H54 (cell line): ENCODE data around the gene GLCE.

ENCODE experiments used
- DNase-seq: peaks from one replicate; pipeline ENCODE4 v3.0.0; 2011; ENCODE audit warnings: low spot score, mixed read lengths; ENCODE audit not compliant: insufficient read length
- FAIRE-seq: peaks from 3 replicates; lab custom pipeline; 2011; peaks lifted over from hg19 to GRCh38; lab: Jason Lieb, UNC
- POLR2A ChIP-seq: IDR thresholded peaks from 2 replicates; pipeline ENCODE4 v1.6.1; 2011; ENCODE audit warnings: low read depth, mild to moderate bottlenecking, low read length

The GLCE gene

DNA sequence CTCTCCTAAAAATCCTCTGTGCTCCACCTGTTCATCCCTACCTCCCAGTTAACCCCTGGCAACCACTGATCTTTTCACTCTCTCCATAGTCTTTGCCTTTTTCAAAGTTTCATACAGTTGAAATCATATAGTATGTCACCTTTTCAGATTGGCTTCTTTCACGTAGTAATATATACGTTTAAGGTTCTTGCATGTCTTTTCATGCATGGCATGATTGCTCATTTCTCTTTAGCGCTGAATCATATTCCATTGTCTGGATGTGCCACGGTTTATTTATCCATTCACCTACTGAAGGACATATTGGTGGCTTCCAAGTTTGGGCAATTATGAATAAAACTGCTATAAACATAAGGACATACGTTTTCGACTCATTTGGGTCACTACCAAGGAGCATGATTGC, 28.7 kb downstream of the GLCE start:
- DNase-seq (no peak), FAIRE-seq (no peak)
- no peak for TF ChIP-seq POLR2A

DNA sequence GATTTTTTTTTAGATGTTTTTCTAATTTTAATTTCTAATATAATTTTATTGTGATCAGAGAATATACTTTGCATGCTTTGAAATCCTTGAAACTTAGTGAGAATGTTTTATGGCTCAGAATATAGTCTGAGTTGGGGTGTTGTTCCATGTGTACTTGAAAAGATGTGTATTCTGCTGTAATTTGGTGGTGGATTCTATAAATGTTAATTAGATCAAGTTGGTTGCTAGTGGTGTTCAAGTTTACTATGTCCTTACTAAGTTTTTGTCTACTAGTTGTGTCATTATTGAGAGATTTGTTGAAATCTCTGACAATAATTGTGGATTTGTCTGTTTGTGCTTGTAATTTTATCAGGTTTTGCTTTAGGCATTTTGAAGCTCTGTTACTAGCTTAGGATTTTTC, 29.7 kb downstream of the GLCE start:
- FAIRE-seq = no peak
- no peak for DNase-seq
- TF ChIP-seq POLR2A = no peak

DNA sequence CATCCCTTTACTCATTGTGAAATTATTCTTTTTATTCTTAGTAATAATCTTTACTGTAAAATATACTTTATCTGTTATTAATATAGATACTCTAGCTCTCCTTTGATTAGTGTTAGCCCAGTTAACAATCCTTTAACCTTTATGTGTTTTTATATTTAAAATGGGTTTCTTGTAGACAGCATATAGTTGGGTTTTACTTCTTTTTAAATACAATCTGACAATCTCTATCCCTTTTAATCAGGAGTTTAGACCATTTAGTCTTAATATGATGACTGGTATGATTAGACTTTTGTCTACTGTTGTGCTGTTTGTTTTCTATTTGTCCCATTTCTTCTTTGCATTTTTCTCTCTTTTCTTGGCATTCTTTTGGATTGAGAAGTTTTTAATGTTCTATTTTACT, 30.1 kb downstream of the GLCE start:
- no peak for FAIRE-seq

DNA sequence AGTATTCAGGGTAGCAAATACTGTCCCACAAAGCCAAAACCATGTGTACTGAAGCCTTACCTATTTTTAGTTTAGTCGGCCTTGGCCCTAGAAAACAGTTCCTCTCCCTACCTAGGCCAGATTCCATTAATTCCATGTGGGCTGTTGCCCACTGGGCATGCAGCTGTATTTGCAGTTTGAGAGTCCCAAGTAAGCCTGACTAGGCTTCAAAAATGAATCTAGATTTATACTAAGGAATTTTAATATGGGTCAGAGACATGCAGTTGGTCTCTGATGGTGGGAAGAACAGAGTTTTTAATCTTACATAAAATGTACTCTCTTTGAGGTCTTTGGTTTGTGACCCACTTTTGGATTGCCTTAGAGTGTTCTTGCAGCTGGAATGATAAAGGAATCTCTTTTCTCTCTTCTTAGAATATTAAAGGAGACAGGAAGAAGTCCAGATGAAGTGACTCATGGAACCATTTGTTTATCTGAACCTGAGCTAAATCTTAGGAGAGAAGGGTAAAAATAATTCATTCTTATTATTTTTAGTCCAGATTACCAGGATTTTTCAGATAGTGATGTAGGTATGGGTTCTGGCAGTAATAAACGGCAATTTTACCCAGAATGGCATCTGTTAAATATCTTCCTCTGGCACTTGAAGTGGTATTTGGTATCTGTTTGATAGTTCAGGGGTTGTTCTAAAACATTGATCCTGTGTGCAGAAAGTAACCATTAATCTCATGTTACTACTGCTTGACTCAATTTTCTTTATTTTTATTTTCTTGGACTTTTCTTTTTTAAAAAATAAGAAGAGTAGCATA, 33.8 kb downstream of the GLCE start:
- no peak for TF ChIP-seq POLR2A
- DNase-seq (no peak), FAIRE-seq (no peak)

More for the DNA sequence above, 30.1 kb downstream of the GLCE start:
- TF ChIP-seq POLR2A = no peak
- DNase-seq = no peak

DNA sequence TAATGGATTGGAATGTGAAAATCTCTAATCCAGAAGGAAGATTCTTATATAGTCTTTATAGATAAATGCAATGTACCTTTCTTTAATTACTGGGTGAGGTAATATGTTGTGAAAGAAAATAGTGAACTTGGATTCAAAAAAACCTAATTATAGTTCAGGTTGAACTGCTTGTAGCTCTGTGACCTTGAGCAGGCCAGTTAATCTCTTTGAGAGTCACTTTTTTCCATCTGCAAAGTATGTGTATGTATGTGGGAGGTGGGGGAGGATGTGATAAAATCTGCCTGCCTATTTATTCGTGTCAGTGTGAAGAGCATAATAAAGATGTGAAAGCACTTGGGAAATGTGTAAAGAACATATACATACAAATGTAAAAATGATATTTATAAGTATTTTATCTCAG, 34.4 kb downstream of the GLCE start:
- no peak for DNase-seq
- FAIRE-seq = no peak

DNA sequence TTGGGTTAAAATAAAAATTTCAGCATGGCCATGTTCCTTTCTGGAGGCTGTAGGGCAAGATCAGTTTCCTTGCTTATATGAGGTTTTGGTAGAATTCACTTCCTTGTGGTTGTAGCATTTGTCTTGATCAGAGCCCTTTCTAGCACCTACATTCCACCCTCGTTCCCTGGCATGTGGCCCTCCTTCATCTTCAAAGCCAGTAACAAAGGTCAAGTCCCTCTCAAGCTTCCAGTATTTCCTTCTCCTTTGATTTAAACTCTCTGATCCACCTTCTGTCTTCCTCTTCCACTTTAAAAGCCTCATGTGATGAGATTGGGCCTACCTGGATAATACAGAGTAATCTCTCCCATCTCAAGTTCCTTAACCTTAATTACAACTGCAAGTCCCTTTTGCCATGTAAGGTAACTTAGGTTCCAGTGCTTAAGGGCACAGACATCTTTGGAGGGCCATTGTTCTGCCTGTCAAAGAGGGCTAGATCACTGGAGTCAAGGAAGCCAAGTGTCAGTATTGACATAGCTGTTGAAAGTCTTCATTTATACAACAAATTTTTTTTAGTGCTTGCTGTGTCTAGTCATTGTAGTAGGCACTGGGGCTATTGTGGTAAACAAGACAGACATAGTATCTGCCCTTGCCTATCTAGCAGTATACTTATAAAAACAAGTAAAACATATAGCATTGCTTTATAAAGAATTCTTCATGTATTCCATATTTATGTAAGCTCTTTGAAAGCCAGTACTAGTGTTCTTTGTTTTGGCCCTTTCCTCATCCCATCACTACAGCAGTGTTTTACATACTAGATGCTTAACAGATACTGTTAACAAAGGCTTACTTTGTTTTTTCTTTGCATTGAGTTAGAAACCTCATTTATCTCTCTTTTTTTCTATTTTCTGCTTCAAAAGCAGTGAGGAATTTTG, 40.7 kb downstream of the GLCE start:
- FAIRE-seq (no peak), DNase-seq (no peak)
- no peak for TF ChIP-seq POLR2A

More for the DNA sequence above, 34.4 kb downstream of the GLCE start:
- no peak for TF ChIP-seq POLR2A

DNA sequence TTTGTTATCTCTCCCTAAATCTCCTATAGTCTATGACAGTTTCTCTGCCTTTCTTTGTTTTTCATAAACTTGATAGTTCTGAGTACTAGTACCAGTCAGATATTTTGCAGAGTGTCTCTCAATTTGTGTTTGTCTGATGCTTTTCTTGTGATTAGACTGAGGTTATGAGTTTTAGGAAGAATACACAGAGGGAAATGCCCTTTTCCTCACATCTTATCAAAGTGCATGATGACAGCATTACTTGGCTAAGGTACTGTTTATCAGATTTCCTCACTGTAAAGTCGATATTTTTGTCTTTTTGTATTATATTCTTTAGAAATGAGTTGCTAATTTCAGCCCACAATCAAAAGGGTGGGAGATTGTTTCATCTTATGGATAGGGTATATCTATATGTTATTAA, 45.6 kb downstream of the GLCE start:
- FAIRE-seq (no peak), DNase-seq (no peak)
- no peak for TF ChIP-seq POLR2A

DNA sequence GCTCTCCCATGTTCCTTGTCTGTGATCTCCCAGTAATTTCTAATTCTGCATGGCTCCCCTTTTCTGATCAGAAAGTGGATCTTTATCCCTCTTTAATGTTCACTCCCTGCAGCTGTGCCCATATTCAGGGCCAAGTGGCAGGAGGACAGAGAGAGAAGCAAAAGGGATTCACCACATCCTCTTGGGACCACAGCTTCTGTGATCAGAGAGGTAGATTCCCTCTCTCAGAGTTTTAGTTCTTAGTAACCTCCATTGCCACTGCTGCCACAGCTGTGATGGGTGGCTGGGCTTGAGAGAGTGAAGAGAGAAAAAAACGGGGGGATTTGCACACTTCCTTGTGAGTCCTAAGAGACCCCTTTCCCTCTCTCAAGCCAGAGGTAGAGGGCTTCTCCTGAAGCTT, 49.2 kb downstream of the GLCE start:
- TF ChIP-seq POLR2A = no peak
- FAIRE-seq (no peak), DNase-seq (no peak)

DNA sequence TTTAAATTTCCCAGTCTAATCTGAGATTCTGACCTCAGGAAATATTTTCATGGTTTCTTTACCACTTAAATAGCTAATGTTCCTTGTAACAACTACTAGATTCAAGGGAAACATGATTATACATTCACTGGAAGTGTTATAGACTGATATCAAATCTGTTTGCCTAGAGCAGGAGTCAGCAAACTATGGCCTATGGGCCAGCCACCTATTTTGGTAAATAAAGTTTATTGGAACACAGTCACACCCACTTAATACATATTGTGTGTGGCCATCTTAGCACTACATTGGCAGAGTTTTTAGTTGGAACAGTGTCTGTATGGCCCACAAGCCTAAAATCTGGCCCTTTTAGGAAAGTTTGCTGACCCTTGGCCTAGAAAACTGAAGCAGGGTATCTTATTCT, 50.1 kb downstream of the GLCE start:
- no peak for FAIRE-seq
- no peak for DNase-seq

DNA sequence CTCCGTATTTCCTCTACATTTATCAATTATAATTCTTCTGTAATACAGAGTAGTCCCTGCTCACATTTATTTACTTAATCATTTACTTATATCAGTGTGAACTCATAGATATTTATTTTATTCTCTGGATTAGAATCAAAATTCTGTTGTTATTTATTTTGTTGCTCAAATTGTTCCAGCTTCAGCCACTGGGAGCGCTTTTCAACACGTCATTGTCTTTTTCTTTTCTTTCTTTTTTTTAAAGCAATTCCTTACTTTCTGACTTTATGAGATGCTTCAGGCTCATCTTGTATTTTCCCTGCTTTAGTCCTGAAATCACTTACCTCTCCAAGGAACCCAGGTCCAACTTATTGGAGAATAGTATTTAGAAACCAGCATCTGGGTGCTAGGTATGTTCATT, 53.4 kb downstream of the GLCE start:
- FAIRE-seq = no peak
- no peak for TF ChIP-seq POLR2A

More for the DNA sequence above, 50.1 kb downstream of the GLCE start:
- no peak for TF ChIP-seq POLR2A

DNA sequence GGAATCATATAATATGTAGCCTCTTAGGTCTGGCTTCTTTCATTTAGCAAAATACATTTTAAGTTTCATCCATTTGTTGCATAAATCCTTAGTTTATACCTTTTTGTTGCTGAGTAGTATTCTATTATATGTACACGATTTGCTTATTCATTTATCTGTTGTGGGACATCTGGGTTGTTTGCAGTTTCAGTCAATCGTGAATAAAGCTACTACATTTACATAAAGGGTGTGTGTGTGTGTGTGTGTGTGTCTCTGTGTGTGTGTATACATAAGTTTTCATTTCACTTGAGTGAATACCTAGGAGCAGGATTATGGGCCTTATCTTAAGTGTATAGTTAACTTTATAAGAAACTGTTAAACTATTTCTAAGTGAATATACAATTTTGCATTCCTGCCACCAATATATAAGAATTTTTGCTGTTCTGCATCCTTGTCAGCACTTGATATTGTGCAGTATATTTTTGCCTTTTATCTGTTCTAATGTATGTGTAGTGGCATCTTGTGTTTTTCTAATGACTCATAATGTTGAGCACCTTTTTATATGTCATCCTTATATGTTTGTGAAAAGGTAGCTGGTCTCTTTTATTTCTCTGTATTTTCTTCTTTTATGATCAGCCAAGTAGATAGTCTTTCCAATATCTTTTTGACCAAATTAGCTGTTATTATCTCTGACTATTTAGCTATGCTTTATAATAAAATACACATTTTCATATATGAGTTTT, 55.0 kb downstream of the GLCE start:
- no peak for TF ChIP-seq POLR2A
- FAIRE-seq = no peak
- DNase-seq = no peak

More for the DNA sequence above, 53.4 kb downstream of the GLCE start:
- DNase-seq = no peak

DNA sequence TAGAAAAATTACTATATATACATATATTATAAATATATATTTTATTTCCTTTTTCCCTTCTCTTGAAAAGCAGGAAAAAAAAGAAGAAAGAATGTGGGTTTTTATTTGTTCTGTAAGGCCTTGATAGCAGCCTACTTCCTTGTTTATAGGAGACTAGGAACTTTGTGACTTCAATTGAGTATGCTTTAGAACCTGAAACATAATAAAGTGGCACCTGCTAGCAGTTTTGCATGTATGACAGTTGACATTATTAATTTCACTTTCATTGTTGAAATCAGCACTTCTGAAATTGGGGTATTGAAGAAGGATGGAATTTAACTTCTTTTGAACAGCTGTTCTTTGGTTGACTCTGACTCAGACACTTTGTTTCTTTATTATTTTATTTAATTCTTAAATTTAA, 56.9 kb downstream of the GLCE start:
- FAIRE-seq = no peak
- no peak for TF ChIP-seq POLR2A
- DNase-seq = no peak

DNA sequence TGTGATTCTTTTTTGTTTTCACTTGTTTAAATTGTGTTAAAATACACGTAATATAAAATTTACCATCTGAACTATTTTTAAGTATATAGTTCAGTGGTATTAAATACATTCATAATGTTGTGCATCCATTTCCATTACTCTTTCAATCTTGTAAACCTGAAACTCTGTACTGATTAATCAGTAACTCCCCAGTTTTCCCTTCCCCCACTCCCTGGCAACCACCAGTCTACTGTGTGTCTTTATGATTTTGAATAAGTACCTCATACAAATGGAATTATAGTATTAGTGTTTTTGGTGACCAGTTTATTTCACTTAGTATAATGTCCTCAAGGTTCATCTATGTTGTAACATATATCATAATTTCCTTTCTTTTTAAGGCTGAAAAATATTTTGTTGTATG, 59.3 kb downstream of the GLCE start:
- FAIRE-seq = no peak
- no peak for TF ChIP-seq POLR2A
- DNase-seq = no peak
